G401 (cell line): ENCODE results near the gene SPDYE17. TPM values are rescaled to one million over a fixed set of nuclear protein-coding genes. Genes with fewer than 3 reads are reported as not detected.
A peak's percentile ranks its signal among the peaks of the same experiment; 100 is the strongest.
"Not testable (repeated sequence)": the region's sequence is repeated elsewhere in the genome, so short reads cannot be mapped to it uniquely, and the experiment has no call there.

ENCODE experiments used
- DNase-seq: peaks from one replicate; pipeline ENCODE4 v3.0.0-alpha.2; 2015; ENCODE audit warnings: low spot score
- in situ Hi-C: cut with HindIII; loops from 2 replicates; pipeline ENCODE4 v1.10.0; 2016; ENCODE audit warnings: low sequenced_read_pairs, mixed read lengths
- total RNA-seq: library from RNA; depleted of rRNA; stranded (reverse); fragments of >200 nt; shearing (Covaris generic); gene quantifications from 2 replicates; pipeline ENCODE4 v1.2.3, GENCODE V29; 2014

Gene SPDYE17
- total RNA-seq, 1 experiment from 2014 or later, result not detected

DNA sequence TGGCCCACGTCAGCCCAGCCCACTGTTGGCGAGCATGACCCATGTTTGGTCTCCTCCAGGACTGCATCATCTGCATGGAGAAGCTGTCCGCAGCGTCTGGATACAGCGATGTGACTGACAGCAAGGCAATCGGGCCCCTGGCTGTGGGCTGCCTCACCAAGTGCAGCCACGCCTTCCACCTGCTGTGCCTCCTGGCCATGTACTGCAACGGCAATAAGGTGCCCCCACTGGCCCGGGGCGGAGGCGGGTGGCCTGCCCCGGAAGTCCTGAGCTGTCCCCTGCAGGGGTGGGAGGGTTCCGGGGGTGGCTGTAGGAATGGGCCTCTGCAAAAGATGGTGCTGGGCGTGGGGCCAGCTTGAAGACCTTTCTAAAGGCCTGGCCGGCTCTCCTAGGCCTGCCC lies 30.1 kb downstream of the SPDYE17 start:
- DNase-seq, in situ Hi-C loops: not testable (repeated sequence)

DNA sequence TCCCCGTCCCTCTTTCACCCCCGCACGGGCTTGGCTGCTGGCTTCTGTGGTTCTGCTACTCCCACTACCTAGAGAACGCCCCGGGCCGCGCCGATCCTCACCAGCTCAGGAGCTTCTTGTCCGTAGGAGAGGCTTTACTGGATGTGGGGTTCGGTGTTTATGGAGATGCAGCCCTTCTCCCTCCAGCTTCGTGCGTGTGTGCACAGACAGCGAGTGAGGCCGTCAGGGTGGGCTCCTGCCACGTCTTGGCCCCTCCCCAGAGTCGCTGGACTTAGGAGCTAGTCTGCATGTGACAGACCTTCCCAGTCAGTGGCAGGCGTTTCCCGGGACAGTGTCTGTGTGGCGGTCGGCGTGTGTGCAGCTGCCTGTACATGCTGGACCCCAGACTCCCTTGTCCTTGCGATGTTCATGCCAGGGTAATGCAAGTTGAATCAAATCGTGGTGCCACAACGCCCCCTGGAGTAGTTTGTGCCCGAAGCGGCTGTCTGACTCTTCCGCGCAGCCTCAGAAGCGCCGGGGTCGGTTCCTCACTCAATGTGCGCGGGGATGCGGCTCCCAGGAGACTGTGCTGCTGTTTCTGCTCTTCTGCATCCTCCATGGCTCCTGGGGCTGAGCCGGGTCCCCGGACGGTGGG lies 32.6 kb downstream of the SPDYE17 start:
- in situ Hi-C loops, DNase-seq: not testable (repeated sequence)

DNA sequence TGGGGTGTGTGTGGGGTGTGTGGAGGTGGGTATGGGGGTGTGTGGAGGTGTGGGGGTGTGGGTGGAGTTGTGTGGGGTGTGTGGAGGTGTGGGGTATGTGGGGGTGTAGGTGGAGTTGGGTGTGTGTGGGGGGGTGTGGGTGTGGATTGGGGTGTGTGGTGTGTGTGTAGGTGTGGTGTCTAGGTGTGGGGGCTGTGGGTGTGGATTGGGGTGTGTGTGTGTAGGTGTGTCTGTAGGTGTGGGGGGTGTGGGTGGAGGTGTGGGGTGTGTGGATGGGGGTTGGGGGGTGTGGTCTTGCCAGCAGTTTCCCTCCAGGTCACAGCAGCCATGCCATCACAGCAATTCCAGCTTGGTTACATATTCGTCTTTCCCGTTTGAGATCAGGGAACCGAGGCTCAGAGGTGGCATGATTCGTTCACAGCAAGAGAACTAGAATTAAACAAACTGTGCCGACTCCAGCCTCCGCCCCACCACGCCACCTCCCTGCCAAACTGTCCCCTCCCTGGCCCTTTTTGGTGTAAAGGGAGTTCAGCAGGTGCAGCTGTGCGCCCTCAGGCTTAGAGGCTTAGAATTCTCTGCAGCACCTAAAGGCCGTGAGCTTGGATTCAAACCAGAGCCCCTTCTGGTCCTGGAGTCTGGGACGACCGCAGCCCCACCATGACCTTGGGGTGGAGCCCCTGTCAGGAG lies 33.3 kb downstream of the SPDYE17 start:
- peak; percentile 3 for DNase-seq
- in situ Hi-C loops, result not testable (repeated sequence)

DNA sequence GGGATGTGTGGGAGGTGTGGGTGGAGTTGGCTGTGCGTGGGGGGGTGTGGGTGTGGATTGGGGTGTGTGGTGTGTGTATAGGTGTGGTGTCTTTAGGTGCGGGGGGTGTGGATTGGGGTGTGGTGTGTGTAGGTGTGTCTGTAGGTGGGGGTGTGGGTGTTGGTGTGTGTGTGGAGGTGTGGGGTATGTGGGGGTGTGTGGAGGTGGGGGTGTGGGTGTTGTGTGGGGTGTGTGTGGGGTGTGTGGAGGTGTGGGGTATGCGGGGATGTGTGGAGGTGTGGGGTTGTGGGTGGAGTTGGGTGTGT lies 33.9 kb downstream of the SPDYE17 start:
- in situ Hi-C loops, result no loop called here
- no peak for DNase-seq

DNA sequence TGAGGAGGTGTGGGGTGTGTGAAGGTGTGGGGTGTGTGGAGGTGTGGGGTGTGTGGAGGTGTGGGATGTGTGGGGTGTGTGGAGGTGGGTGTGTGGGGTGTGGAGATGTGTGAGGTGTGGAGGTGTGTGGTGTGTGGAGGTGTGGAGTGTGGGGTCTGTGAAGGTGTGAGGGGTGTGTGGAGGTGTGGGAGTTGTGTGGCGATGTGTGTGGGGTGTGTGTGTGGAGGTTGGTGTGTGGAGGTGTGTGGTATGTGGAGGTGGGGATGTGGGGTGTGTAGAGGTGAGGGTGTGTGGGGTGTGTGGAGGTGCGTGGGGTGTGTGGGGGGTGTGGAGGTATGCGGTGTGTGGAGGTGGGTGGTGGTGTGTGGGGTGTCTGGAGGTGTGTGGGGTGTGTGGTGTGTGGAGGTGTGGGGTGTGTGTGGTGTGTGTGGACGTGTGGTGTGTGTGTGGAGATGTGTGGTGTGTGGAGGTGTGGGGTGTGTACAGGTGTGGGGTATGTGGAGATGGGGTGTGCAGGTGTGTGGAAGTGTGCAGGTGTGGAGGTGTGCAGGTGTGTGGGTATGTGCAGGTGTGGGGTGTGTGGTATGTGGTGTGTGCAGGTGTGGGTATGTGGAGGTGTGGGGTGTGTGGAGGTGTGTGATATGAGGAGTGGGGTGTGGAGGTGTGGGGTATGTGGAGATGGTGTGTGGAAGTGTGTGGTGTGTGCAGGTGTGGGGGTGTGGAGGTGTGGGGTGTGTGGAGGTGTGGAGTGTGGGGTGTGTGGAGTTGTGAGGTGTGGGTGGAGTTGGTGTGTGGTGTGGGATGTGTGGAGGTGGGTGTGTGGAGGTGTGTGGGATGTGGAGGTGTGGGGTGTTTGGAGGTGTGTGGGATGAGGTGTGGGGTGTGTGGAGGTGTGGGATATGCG lies 34.5 kb downstream of the SPDYE17 start:
- DNase-seq, result peak; percentile 1
- in situ Hi-C loops, result no loop called here

DNA sequence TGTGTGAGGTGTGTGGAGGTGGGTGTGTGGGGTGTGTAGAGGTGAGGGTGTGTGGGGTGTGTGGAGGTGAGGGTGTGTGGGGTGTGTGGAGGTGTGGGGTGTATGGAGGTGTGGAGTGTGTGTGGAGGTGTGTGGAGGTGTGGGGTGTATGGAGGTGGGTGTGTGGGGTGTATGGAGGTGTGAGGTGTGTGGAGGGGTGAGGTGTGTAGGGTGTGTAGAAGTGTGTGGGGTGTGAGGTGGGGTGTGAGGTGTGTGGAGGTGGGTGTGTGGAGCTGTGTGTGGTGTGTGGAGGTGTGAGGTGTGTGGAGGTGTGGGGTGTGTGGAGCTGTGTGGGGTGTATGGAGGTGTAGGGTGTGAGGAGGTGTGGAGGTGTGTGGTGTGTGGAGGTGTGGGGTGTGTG lies 35.2 kb downstream of the SPDYE17 start:
- in situ Hi-C loops, result not testable (repeated sequence)

DNA sequence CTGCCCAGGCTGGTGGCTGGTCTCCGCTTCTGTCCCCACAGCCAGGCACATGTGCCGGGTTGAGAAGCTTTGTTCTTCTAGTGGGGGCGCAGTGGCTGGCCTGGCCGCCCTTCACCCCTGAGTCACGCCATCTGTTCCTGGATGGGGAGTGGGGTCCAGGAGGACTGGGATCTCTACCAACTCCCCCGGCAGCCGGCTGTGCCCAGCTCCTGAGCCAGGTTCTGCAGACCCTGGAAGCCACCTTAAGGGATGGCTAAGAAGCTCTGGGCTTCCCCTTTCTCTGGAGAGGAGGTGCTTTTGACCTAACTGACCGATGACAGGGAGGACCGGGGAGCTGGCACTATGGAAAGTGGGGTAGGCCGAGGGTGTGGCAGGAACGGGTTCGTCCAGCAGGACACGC lies 37.9 kb downstream of the SPDYE17 start:
- DNase-seq, in situ Hi-C loops: not testable (repeated sequence)

More for the DNA sequence above, 35.2 kb downstream of the SPDYE17 start:
- DNase-seq, result not testable (repeated sequence)

DNA sequence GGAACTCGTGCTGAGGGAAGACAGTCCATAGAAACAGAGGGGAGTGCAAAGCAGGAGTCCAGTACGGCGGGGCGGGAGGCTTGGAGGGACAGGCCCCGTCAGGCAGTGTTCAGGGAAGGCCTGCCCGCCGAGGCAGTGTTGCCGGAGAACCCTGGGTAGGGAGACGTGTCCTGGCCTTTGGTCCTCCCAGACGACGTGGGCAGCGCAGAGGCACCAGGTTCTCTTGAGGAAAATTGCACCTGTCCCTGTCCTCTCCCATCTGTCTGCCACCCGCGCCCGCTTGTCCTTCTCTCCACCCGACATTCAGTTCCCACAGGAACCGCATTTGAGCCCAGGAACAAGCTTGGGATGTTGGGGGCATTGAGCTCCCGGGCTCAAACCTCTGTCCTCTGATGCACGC lies 38.3 kb downstream of the SPDYE17 start:
- in situ Hi-C loops, DNase-seq: not testable (repeated sequence)

DNA sequence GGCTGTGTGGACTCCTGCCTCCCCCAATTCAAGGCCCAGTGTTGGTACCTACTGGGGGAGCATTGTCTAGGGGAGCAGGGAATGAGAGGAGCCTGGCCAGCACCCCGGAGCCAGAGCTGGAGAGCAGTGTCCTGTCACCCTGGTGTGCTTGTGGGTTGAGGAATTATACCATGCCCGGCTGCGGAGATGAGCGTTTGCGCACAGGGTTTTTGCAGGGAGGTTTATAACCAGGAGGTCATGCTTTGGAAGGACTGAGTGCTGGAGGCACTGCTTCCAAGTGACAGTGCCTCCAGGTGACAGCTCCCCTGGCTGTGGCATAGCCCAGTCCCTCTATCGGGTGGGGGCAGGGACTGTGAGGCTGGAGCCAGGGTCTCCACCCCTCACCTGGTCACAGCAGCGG lies 39.3 kb downstream of the SPDYE17 start:
- DNase-seq, in situ Hi-C loops: not testable (repeated sequence)

DNA sequence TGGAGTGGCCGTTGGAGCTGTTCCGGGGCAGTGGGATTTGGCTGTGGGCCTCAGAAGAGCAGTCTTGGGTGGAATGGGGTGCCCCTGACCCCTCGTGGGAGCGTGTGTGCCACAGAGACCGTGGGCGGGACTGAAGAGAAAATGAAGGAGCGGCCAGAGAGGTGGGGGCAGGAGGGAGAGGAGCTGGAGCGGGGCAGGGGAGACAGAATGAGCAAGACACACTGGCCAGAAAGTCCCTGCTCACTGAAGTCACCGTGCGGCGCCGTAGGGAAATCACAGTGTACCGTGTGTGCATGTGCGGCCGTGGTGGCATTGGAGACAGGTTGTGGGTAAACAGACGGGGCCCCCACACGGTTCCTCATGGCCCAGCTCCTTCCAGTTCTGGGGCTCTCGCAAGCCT lies 40.0 kb downstream of the SPDYE17 start:
- in situ Hi-C loops, DNase-seq: not testable (repeated sequence)

DNA sequence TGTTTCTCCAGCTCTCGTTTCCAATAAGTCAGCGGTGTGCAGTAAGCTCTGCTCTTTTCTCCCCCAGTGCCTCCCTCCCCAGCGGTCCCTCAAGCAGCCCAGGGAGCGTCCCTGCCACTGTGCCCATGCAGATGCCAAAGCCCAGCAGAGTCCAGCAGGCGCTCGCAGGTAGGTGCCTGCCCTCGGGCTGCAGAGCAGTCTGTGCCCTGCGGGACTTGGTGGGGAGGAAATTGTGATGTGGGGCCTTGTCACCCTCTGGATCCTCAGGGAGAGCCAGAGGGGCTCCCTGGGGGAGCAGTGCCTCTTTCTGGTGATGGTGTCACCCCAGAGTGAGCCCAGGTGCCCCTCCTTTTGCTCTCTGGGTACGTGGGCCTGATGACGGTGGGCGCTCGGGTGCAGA lies 42.0 kb downstream of the SPDYE17 start:
- DNase-seq, in situ Hi-C loops: not testable (repeated sequence)

DNA sequence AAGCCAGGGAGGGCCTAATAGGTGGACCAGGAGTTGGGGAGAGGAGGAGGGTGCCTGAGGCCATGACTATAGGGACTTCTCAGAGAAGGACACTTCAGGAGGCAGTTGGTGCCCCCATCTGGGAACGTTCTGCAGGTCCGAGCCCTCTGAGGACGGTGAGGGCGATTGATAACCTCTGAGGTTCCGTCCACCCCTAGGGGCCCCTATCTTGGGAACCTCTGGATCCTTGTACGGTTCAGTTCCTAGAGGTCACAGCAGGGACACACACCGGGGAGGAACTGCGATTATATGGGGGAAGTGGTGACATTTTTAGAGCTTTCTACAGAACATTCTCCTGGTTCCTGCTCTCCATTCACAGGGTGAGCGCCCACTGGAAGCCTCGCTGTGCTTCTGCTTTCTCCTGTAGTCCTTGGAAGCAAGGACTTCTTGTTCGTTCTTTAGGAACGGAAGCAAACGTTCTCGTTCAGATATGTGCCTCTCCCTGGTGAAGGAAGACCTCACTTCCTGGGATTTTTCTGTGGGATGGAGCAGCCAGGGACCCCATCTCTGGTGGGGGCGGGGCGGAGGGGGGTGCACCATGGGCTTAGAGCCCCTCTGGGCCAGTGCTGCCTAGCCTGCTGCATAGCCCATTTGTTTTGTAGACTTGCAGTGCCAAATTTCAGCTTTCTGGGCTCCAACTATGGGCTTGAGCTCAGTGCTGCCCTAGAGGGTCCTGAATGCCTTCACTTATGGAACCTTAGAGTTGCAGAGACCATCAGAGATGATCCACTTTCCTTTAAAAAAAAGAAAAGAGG lies 46.0 kb downstream of the SPDYE17 start:
- in situ Hi-C loops, DNase-seq: not testable (repeated sequence)

DNA sequence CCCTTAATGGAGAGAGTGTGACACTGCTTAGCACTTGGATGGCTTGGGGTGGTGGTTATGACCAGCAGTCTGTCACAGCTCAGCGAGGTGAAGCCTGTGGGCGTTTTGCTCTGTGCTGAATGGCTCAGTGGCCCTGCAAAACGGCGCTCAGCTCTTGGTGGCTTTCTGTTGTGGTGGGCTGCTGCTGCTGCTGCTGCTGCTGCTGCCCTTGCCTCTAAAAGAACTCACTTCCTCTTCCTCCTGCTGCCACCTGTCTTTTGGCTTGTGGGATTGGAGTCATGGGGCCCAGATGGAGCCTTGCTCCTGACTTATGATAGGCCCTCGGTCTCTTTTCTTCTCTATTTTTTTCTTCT lies 47.4 kb downstream of the SPDYE17 start:
- DNase-seq, in situ Hi-C loops: not testable (repeated sequence)

DNA sequence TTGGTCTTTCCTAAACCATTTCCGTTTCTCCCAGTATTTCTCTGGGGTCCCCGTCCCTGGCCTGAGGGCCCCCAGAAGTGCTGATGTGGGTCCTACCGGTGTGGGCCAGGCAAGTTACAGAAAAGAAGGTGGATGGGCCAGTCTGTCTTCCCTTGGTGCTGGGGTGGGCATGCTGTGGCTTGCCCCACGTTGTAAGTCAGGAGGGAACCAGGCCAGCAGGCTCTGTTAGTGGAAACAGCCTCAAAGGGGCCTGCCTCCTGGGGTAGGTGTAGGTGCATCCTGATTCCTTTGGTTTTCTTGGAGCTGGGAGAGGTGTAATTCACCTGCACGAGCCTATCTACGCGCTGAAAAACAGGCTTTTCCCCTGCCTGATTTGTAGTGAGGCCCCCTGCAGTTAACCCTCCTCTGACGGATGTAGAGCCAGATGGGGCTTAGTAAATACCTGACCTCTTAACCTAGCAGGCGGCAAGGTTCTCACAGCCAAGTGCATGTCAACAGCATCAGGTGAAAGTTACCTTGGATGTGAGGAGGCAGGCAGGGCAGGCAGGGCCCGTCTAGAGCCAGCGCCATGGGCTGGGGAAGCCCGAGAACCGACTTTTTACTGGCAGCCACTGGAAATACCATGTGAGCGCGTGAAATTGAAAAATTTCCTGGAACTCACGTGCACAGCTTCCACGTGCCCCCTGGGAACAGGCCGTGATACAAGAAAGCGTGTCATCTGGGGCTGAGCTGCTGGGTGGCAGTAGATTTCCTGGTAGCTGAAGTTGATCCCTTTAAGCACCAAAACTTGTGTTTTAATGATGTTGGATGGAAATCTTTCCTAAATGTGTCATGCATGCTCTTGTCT lies 48.0 kb downstream of the SPDYE17 start:
- in situ Hi-C loops, DNase-seq: not testable (repeated sequence)

DNA sequence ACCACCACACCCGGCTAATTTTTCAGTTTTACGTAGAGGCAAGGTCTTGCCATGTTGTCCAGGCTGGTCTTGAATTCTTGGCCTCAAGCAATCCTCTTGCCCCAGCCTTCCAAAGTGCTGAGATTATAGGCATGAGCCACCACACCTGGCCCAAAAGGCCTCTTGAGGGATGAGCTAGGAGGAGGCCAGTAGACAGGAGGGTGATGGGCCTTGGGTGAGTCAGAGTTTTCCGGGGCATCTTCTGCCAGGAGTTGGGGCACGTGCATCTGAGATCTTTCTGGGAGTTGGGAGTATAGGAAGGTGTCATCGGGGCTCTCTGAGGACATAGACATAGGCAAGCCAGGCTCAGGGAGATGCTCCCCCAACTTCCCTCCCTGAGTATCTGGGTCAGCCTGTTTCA lies 48.8 kb downstream of the SPDYE17 start:
- DNase-seq, in situ Hi-C loops: not testable (repeated sequence)

DNA sequence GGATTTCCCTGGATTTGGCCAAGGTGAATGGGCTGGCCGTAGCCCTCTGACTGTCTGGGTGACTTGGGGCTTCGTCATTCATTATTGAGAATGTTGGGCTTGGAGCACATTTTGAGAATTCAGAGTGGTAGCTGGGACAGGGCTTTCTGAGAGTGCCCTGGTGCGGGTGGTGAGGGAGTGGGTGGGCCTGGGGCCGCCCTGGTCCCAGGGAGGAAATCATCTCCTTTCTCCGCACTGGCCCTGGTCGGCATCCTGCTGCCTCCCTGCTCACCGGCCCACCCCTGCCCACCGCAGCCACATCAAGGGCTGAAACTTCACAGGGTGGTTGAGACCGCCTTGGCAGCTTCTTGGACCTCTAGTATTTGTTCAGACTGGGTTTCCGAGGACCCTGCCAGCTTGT lies 49.7 kb downstream of the SPDYE17 start:
- DNase-seq, in situ Hi-C loops: not testable (repeated sequence)

DNA sequence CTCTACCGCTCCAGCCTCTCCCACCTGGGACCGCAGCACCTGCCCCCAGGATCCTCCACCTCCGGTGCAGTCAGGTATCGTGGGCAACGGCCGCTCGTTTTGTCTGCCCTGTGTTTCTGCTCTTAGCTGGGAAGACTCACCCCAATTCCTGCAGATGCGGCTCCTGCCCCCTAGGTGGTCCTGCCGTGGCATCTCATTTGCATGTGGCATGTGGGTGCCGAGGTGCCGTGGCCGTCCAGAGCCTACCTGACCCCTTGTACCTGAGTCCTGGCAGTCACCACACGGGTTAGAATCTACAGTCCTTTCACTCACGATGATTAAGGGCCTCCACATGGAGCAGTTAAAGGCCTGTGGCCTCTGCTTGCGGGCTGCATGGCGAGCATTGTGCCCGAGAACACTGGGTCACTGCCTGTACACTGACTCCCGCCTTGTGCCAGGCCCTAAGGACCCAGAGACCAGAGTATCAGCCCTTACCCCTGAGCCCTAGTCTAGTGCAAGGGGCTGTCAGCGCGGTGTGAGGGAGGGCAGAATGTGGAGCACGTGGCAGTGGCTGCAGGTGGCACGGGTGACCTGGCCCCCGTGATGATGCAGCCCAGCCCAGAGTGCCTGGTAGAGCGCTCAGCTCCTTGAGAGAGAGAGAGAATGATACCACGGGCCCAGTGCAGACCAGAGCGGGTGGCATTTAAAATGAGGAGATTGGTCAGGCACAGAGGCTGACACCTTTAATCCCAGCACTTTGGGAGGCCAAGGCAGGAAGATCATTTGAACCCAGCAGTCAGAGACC lies 50.8 kb downstream of the SPDYE17 start:
- in situ Hi-C loops, DNase-seq: not testable (repeated sequence)

DNA sequence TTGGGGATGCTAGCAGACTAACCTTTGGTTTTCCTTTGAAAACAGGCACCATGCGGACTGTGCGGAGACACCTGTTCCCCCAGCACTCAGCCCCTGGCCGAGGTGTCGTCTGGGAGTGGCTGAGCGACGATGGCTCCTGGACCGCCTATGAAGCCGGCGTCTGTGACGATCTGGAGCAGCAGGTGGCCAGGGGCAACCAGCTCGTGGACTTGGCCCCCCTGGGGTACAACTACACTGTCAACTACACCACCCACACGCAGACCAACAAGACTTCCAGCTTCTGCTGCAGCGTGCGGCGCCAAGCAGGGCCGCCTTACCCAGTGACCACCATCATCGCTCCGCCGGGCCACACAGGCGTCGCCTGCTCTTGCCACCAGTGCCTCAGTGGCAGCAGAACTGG lies 51.6 kb downstream of the SPDYE17 start:
- in situ Hi-C loops, DNase-seq: not testable (repeated sequence)
